Neural crest cell (in vitro differentiated cells): ENCODE results near the gene PKD1. TPM values are rescaled to one million over a fixed set of nuclear protein-coding genes. Genes with fewer than 3 reads are reported as not detected.
"Not testable (repeated sequence)": the region's sequence is repeated elsewhere in the genome, so short reads cannot be mapped to it uniquely, and the experiment has no call there.

Experiments used
- DNase-seq: peaks from one replicate; pipeline ENCODE4 v3.0.0; 2021; ENCODE audit warnings: low read depth, mixed read lengths, low spot score
- H3K27ac Mint-ChIP-seq: one replicate; pipeline ENCODE4 v1.8.0; 2021; ENCODE audit warnings: mild to moderate bottlenecking, mixed read lengths; ENCODE audit not compliant: unreplicated experiment
- H3K27me3 Mint-ChIP-seq: 2 replicates; pipeline ENCODE4 v1.8.0; 2021; ENCODE audit warnings: low read depth, mild to moderate bottlenecking, mixed read lengths
- H3K36me3 Mint-ChIP-seq: 2 replicates; pipeline ENCODE4 v1.8.0; 2021; ENCODE audit warnings: low read depth, mild to moderate bottlenecking, mixed read lengths
- H3K4me1 Mint-ChIP-seq: 2 replicates; pipeline ENCODE4 v1.8.0; 2021; ENCODE audit warnings: mixed read lengths
- H3K4me3 Mint-ChIP-seq: one replicate; pipeline ENCODE4 v1.8.0; 2021; ENCODE audit warnings: mild to moderate bottlenecking, mixed read lengths
- H3K9me3 Mint-ChIP-seq: 2 replicates; pipeline ENCODE4 v1.8.0; 2021; ENCODE audit warnings: mixed read lengths
- CTCF ChIP-seq: fragments of 200-600 bp; sonication (generic); conservative IDR thresholded peaks from 2 replicates; pipeline ENCODE4 v1.5.0; 2021; ENCODE audit warnings: antibody characterized with exemption, mild to moderate bottlenecking
- total RNA-seq: library from RNA; stranded (reverse); gene quantifications from 2 replicates; pipeline ENCODE4 v1.2.1, GENCODE V29; 2021

PKD1 gene
- total RNA-seq, 1 donor from 2014 or later: 115 TPM

- Mint-ChIP-seq H3K36me3 (no peaks in the 10 kb centered on the region), H3K4me1 (no peaks in the 10 kb centered on the region), H3K4me3 (no peak overlapping the region), H3K27me3 (no peaks in the 10 kb centered on the region), H3K9me3 (no peaks in the 10 kb centered on the region), H3K27ac (no peak overlapping the region)
- TF ChIP-seq CTCF: no peak
- no peak for DNase-seq
These were observed 20.1 kb downstream of the PKD1 start for GRCh38 chr16:2115591-2115973.

- H3K4me1 Mint-ChIP-seq, H3K27ac Mint-ChIP-seq, H3K36me3 Mint-ChIP-seq, H3K9me3 Mint-ChIP-seq, H3K27me3 Mint-ChIP-seq, H3K4me3 Mint-ChIP-seq, DNase-seq: not testable (repeated sequence)
These were observed 20.7 kb downstream of the PKD1 start for GRCh38 chr16:2114885-2115590.

GRCh38 chr16:2114225-2114624 lies 21.5 kb downstream of the PKD1 start:
- not testable (repeated sequence) for H3K27ac Mint-ChIP-seq, H3K9me3 Mint-ChIP-seq, H3K36me3 Mint-ChIP-seq, H3K4me1 Mint-ChIP-seq, H3K27me3 Mint-ChIP-seq, DNase-seq, H3K4me3 Mint-ChIP-seq

GRCh38 chr16:2112539-2113106 lies 23.1 kb downstream of the PKD1 start:
- not testable (repeated sequence) for H3K27me3 Mint-ChIP-seq, H3K36me3 Mint-ChIP-seq, H3K27ac Mint-ChIP-seq, DNase-seq, H3K4me1 Mint-ChIP-seq, H3K9me3 Mint-ChIP-seq, H3K4me3 Mint-ChIP-seq

GRCh38 chr16:2111412-2112335 lies 24.0 kb downstream of the PKD1 start:
- H3K4me3 Mint-ChIP-seq, H3K36me3 Mint-ChIP-seq, H3K4me1 Mint-ChIP-seq, H3K27ac Mint-ChIP-seq, H3K27me3 Mint-ChIP-seq, DNase-seq, H3K9me3 Mint-ChIP-seq: not testable (repeated sequence)

- H3K9me3 Mint-ChIP-seq, DNase-seq, H3K27me3 Mint-ChIP-seq, H3K27ac Mint-ChIP-seq, H3K4me3 Mint-ChIP-seq, H3K4me1 Mint-ChIP-seq, H3K36me3 Mint-ChIP-seq: not testable (repeated sequence)
These were observed 24.7 kb downstream of the PKD1 start for GRCh38 chr16:2111009-2111353.

- H3K27me3 Mint-ChIP-seq, H3K4me3 Mint-ChIP-seq, H3K9me3 Mint-ChIP-seq, DNase-seq, H3K36me3 Mint-ChIP-seq, H3K27ac Mint-ChIP-seq, H3K4me1 Mint-ChIP-seq: not testable (repeated sequence)
These were observed 25.2 kb downstream of the PKD1 start for GRCh38 chr16:2110332-2111008.

- H3K27me3 Mint-ChIP-seq, DNase-seq, H3K4me3 Mint-ChIP-seq, H3K36me3 Mint-ChIP-seq, H3K9me3 Mint-ChIP-seq, H3K27ac Mint-ChIP-seq, H3K4me1 Mint-ChIP-seq: not testable (repeated sequence)
These were observed 25.8 kb downstream of the PKD1 start for GRCh38 chr16:2109872-2110271.

- H3K4me3 Mint-ChIP-seq, H3K4me1 Mint-ChIP-seq, H3K27ac Mint-ChIP-seq, H3K9me3 Mint-ChIP-seq, DNase-seq, H3K27me3 Mint-ChIP-seq, H3K36me3 Mint-ChIP-seq: not testable (repeated sequence)
These were observed 26.5 kb downstream of the PKD1 start for GRCh38 chr16:2109271-2109580.

- H3K27ac Mint-ChIP-seq, H3K36me3 Mint-ChIP-seq, H3K4me3 Mint-ChIP-seq: not testable (repeated sequence)
These were observed 27.0 kb downstream of the PKD1 start for GRCh38 chr16:2108446-2109270.

GRCh38 chr16:2107791-2108125 lies 27.9 kb downstream of the PKD1 start:
- not testable (repeated sequence) for DNase-seq, H3K36me3 Mint-ChIP-seq, H3K27me3 Mint-ChIP-seq, H3K4me3 Mint-ChIP-seq, H3K9me3 Mint-ChIP-seq, H3K4me1 Mint-ChIP-seq, H3K27ac Mint-ChIP-seq

More at GRCh38 chr16:2108446-2109270, 27.0 kb downstream of the PKD1 start:
- H3K4me1 Mint-ChIP-seq, H3K27me3 Mint-ChIP-seq, H3K9me3 Mint-ChIP-seq, DNase-seq: not testable (repeated sequence)
